NCI-H526 (cell line): ENCODE measurements around the gene PIP4P1.
"Not testable (repeated sequence)": the region's sequence is repeated elsewhere in the genome, so short reads cannot be mapped to it uniquely, and the experiment has no call there.

Source experiments
- DNase-seq, 2 experiments: peaks; one replicate each; lab custom pipeline; 2025; lab: John Stamatoyannopoulos, UW

Gene PIP4P1

GRCh38 chr14:20476776-20477175 is 15.5 kb upstream of the PIP4P1 start:
- no peak for DNase-seq

DNA sequence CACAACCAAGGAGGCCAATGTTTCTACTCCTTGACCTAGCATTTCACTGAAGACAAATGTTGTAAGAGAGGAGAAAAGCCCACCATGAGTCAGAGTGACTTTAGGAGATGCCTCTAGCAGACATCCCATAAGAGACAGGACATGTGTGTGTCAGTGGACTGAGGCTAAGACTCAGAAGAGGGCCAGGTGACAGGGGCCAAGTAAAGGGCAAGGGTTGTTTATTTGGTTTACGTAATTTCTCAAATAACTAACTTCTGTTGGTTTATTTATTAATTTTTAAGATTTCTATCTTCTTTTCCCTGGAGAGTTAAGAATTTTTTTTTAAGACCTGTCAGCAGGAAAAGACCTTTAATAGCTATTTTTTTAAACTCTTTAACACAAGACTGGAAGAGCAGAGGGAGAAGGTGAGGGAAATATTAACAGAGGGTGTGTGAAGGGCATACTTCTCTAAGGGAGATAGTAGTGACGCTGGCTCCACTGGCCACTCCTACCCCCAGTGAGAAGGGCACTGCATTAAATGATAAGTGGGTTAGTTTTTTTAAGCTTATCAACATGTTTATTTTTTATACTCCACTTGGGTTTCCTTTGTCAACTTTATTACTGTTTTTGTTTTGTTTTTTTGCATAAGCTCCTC is 11.4 kb upstream of the PIP4P1 start:
- no peak for DNase-seq

GRCh38 chr14:20470603-20470901 is 9.3 kb upstream of the PIP4P1 start:
- peak in 1 of 2 experiments; percentile 44 for DNase-seq

- DNase-seq = peak; percentile 31 to 62
Measured at GRCh38 chr14:20469890-20470602, 8.8 kb upstream of the PIP4P1 start.

- peak; percentile 85 to 94 for DNase-seq
Measured at GRCh38 chr14:20469242-20469889, 8.1 kb upstream of the PIP4P1 start, which contains the start of gene PNP. PNP (plus strand) TSS chr14:20469406; CDS start chr14:20469525, 119 bp downstream.

DNA sequence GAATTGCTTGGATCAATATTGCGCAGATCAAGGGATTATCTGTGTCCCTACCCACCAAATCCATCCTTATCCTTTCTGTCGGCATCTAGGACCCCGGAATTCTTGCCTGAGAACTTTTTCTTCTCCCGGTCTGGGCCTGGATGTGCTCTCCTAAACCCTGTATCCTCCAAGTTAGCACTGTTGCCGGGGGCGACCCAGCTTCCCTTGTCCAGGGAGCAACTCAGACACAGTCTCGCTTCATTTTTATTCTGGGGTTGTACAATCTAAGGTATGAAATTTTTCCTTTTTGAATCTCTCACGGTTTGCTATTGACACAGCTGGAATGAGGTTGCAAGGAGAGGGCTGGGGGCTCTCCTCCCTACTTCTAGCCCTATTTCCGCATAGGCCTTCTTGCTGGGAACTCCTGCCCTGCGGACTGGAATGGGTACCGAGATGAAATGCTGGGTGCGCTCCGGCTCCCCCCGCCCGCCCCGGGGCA is 7.6 kb upstream of the PIP4P1 start:
- DNase-seq = no peak

- peak; percentile 37 to 79 for DNase-seq
Measured at GRCh38 chr14:20460458-20461224, 593 bp downstream of the PIP4P1 start.

GRCh38 chr14:20458031-20458789 is 3.0 kb downstream of the PIP4P1 start:
- DNase-seq = no peak

- no peak for DNase-seq
Measured at GRCh38 chr14:20456971-20457370, 4.3 kb downstream of the PIP4P1 start.

GRCh38 chr14:20455355-20456300 is 5.6 kb downstream of the PIP4P1 start:
- DNase-seq = peak; percentile 83 to 85

- peak; percentile 98 to 99 for DNase-seq
Measured at GRCh38 chr14:20454516-20455354, 6.5 kb downstream of the PIP4P1 start, which contains the start of the genes APEX1 and OSGEP. APEX1 (plus strand) TSS chr14:20455226; CDS start chr14:20455646, 420 bp downstream. OSGEP (minus strand) TSS chr14:20454812; CDS start chr14:20454683, 129 bp downstream.

GRCh38 chr14:20452831-20453230 is 8.4 kb downstream of the PIP4P1 start:
- not testable (repeated sequence) for DNase-seq

DNA sequence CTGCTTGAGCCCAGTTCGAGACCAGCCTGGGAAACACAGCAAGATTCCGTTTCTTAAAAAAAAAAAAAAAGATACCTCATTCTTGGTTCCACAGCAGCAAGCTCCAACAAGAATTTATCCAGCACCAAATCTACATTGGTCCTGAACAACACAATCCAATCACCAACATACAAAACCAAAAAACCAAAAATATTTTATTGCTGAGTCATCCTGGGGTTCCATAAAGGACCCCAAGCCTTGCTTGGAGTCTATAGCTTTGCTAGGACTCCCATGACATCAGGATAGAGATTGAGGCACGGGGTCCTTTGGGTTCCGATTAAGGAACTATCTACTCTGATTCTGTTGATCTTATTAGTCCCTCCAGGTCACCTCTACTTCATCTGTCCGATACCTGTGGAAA is 14.3 kb downstream of the PIP4P1 start:
- no peak for DNase-seq

GRCh38 chr14:20443650-20444049 is 17.6 kb downstream of the PIP4P1 start:
- DNase-seq = not testable (repeated sequence)

- no peak for DNase-seq
Measured at GRCh38 chr14:20441461-20441860, 19.8 kb downstream of the PIP4P1 start.

GRCh38 chr14:20440882-20441281 is 20.4 kb downstream of the PIP4P1 start:
- DNase-seq = no peak

GRCh38 chr14:20440465-20440864 is 20.8 kb downstream of the PIP4P1 start:
- no peak for DNase-seq

DNA sequence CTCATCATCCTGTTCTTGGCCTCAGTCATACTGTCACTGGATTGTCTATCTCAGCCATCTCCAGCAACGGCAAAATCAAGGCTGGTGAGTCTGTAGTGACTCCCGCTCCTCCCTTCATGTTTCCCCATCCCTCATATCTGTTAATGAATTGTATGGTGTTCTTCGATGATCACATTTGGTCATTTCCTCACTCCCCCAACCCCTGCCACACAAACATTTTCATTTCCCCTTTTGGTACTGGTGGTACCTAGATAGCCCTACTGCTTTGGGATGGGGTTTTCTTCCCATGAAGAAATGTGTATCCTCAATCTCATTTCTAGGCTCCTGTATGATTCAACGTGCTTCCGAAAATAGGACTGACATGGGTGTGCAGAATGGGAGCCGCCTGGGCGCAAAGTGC is 22.6 kb downstream of the PIP4P1 start:
- no peak for DNase-seq

DNA sequence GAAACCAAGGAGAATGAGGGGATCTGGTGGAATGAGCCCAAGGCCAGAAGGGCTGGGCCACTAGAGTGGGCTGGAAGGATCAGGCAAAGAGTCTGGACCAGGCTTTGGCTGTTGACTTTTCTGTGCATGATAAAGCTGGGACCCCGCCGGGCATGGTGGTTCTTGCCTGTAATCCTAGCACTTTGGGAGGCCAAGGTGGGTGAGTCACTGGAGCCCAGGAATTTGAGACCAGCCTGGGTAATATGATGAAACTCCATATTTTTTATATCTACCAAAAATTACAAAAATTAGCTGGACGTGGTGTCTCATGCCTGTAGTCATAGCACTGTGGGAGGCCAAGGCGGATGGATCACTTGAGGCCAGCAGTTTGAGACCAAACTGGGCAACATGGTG is 24.9 kb downstream of the PIP4P1 start:
- no peak for DNase-seq
